NOMO-1 treated with dmso at 0.1 percent for 144 hours (cell line): ENCODE data around the gene ANO4.

ENCODE experiments used
- DNase-seq: peaks from one replicate; lab custom pipeline; 2025; ENCODE audit not compliant: unreplicated experiment; lab: John Stamatoyannopoulos, UW

The ANO4 gene

GRCh38 chr12:100942984-100943749, 148.6 kb downstream of the ANO4 start:
- no peak for DNase-seq

DNA sequence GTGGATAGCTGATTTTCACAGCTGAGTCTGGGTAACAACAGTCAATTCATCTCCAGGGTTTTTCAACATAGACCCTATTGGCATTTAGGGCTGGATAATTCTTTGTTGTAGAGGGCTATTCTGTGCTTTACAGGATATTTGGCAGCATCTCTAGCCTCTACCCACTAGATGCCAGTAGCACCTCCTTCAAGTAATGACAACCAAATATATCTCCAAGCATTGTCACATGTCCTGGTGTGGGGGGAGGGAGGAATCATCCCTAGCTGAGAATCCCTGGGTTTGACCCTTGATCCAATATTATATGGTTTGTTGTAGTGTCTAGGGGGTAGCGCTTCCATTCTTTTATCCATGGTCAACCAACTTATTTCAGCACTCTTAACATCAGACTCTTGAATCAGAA, 157.2 kb downstream of the ANO4 start:
- DNase-seq: no peak

- DNase-seq: no peak
Measured at GRCh38 chr12:100953217-100953616, 158.6 kb downstream of the ANO4 start.

- DNase-seq: no peak
Measured at GRCh38 chr12:100953677-100954076, 159.1 kb downstream of the ANO4 start.

DNA sequence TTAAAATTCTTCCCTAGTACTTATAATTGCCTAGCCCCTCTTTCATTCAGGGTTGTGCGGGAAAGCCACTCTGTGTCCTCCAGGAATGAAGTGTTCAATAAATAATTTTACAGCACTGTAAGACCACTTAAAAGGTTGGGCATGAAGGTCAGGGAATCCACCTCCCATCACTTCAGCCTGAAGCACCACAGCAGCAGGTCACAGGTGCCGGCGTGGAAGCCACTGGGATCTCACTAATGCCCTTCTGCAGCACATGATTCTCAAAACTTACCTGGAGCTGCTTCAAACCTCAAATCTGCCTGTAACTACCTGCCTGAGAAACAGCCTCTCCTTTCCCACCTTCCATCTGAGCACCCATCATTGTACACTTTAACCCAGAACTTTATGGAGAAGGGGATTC, 159.5 kb downstream of the ANO4 start:
- DNase-seq: no peak

GRCh38 chr12:100955139-100955538, 160.6 kb downstream of the ANO4 start:
- DNase-seq: no peak

DNA sequence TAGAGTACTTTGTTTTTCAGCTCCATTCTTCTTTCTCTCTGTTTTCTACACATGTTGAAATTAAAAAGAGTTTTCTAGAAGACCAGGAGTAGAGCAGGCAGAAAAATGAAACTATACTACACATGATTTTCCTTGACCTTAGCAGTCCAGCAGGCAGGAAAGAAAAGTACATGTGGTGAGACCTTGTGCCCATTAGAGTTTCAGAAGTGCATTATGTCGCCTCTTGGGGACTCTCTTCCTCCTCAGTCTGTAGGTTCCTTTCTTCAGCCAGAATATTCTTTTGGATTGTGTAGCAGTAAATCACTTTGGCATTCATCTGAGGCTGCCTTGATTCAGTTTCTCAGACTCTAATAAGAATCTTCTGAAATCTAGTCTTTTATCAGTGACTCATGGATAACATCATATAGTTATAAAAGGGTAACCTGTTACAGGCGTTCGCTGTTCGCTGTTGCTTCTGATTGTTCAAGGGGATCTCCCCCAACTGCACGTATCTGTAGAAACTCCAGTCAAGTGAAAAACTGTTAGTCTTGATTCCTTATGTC, 161.8 kb downstream of the ANO4 start:
- DNase-seq: no peak

DNA sequence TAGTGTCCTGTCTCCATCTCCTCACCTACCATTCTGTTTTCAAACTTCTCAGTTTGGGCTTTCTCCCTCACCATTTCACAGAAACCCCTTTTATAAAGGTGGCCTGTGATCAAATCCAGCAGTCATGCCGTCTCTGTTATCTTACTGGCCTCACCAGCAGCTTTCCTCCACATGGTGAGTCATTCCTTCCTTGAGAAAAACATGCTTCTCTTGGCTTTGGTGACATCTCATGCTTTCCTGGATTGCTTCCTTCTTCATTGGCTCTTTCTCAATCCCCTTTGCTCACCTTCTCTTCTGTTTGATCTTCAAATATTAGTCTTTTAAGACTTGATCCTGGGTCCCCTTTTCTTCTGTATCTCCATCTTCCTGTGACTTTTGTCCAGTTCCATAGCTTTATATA, 164.9 kb downstream of the ANO4 start:
- no peak for DNase-seq

DNA sequence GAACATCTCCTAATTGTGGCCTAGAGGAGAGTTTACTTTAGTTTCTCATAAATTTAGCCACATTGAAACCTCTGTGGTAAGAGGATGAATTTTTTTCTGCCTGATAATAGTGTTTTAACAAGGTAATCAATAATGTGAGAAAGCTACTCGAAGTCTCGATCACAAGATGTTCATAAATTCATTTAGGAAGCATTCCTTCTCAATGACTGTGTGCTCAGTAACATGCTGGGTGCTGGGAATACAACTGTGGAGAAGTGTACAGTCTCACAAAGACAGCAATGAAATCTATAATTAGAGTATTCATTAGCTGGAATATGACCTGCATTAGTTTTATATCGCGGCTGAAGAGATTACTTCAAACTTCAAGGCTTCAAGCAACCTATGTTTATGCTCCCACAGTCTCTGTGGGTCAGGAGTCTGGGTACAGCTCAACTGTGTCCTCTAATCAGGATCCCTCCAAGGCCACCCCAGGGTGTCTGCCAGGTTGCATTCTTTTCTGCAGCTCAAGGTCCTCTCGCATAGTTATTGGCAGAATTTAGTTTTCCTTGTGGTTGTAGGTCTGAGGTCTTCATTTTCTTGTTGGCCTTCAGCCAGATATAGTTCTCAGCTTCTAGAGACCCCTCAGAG, 167.6 kb downstream of the ANO4 start:
- DNase-seq: no peak

- no peak for DNase-seq
Measured at GRCh38 chr12:100963381-100963780, 168.8 kb downstream of the ANO4 start.

DNA sequence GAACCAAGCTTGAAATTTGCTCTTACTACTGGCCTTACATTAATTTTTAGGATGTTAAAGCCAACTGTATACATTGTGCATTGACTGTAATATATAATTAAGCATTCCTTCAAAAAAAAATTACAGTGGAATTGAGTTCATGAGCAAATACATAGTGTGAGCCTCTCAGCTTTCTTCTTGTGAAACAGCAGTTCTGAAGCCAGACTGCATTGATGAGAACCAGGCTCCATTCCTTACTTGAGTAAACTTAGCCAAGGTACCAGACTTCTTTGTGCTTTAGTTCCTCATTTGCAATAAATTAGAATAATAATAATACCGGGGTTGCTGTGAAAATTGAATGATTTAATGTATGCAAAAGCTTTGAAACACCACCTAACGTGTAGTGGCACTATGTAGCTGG, 169.5 kb downstream of the ANO4 start:
- DNase-seq: no peak

DNA sequence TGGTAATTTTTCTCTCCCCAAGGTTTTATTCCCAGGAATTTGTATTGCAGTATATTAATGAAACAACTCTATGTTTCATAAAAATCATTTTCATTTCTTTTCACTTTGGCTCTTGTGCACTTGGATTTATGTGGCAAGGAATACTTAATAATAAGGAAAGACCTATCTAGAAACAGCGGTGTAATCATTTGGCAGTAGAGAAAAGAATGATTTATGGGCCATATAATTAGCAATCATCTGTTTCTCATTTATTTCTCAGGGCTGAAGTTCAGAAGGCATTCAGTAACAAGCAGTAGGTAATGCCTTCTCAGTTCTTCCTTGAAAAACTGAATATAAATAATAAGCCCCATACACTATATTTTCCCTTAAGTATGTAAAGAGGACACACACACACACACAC, 172.6 kb downstream of the ANO4 start:
- DNase-seq: no peak

DNA sequence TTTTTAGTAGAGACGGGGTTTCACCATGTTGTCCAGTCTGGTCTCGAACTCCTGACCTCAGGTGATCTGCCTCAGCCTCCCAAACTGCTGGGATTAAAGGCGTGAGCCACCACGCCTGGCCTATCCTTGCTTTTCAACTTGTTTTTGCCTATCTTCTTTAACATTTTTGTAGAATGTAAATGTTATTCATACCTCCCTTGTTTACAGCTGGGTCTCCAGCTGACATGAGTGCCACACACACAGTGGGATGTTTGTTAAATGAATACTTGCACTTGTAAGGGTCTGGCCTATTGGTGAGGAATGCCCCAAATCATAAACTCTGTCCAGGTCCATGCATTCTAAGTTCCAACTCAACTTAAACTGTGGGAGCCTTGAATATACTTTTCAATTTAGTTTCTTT, 176.3 kb downstream of the ANO4 start:
- DNase-seq: no peak

- DNase-seq: no peak
Measured at GRCh38 chr12:100972121-100972520, 177.5 kb downstream of the ANO4 start.

- DNase-seq: no peak
Measured at GRCh38 chr12:100974341-100974740, 179.8 kb downstream of the ANO4 start.

DNA sequence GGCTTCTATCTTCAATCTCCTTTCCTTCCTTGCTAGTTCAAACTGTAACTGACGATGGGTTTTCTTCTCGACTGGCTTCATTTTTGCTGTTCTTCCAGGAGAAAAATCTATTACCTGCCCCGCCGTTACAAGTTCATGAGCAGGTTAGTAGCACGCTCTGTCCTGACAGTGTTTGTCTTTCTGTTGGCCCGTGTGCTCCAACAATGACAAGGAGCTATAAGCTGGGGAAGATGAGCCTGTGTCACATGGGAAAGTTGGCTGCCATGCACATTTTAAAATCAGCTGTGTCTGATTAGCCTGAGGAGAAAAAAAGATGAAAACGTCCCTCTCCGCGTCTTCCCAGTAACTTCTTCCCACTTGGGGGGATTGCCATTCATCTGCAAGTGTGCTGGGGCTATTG, 180.2 kb downstream of the ANO4 start:
- no peak for DNase-seq

DNA sequence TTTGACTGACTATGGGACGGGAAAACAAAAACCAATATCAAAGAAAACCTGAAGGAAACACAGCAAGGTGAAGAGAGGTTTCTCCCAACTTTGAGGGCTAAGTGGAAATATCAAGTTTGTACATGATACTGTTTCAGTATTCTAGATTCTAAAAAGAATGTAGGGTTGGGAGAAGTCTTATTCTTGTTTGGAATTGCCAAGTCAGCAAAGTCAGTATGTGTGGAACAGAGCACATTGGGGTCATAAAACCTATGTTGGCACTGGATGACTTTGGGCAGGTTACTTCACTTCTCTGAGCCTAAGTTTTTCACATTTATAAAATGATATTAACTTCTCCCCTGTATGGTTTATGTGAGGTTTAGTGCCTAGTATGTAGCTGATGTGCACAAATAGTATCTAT, 182.2 kb downstream of the ANO4 start:
- DNase-seq: no peak

GRCh38 chr12:100980856-100981255, 186.3 kb downstream of the ANO4 start:
- no peak for DNase-seq

- DNase-seq: no peak
Measured at GRCh38 chr12:100982511-100983183, 188.1 kb downstream of the ANO4 start.

DNA sequence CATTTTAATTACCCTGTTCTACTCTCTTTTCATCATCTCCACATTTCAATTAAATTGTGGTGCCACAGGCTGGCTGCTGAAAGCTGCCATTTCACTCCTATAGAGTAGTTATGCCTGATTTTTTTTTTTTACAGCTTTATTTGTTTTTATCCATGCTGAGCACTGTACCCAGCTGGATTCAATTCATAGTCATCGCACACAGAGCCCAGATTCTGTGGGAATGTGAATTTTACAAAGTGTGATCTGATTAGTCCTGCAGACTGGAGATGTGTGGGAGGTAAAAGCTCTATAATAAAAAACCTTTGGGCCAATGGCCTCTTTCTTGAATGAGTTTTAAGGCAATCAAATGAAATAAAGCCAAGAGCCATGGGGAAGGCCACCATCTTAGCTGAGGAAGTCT, 190.2 kb downstream of the ANO4 start:
- DNase-seq: no peak

DNA sequence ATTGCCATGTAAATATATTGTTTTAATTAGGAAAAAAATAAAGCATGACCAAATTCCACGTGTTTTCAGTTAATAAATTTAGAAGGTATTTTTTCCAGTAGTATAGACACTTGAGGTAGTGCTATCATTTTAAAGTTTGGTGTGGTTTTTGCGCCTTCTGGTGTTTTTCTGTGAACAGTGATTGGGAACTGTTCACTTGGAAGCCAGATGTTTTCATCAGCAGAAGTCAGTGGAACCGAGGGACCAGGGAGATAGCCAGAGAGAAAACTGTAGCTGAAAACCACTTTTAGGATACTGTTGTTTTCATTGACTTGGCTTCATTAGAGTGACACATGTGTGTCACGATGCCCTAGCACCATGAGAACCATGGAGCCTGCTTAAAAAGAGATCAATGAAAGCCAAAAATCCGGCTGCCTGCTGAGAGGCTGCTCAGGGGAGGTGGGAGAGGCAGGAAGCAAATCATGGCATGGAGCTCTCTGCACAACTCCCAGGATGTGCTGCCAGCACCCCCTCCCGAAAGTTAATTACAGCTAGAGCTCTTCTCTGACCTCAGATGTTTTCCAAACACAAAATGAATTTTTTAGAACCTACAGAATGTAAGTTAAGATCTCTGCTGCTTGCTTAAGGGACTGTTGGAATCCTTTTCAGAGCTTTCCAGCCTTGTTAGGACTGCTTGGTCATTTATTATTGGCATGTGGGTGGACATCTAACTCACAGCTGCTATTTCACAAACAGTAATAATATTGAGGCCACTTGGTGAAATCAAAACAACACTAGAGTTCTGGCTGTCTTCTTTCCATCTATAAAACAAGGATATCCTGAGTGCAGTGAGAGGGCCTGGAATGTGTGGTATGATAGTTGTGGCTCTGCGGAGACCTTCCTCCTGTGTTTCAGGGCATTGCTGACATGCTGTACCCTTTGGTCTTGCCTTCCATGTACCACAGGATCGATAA, 192.3 kb downstream of the ANO4 start:
- no peak for DNase-seq
